CD4-positive, CD25-positive, alpha-beta regulatory T cell (primary cell): Measurements from ENCODE around the gene UPK3B. TPM values are rescaled to one million over a fixed set of nuclear protein-coding genes. Genes with fewer than 3 reads are reported as not detected.
"Not testable (repeated sequence)": the region's sequence is repeated elsewhere in the genome, so short reads cannot be mapped to it uniquely, and the experiment has no call there.

Source experiments
- ATAC-seq, 2 donors: fragments of 150-1000 bp; cut with Tn5 transposase; one replicate each; pipeline ENCODE4 v1.10.0; 2021; ENCODE audit warnings: low read depth in 2 of 2, moderate number of reproducible peaks in 2 of 2, moderate library complexity in 1 of 2
- DNase-seq, 3 donors: peaks; one replicate each; pipeline versions ENCODE4 v3.0.0 to v3.0.0-alpha.2; 2012 to 2022; ENCODE audit warnings: mixed read lengths in 1 of 3
- H3K27ac ChIP-seq: one replicate; pipeline ENCODE4 v1.7.0; 2013; ENCODE audit warnings: mild to moderate bottlenecking, low read length; ENCODE audit not compliant: insufficient read depth, poor library complexity, severe bottlenecking
- H3K27me3 ChIP-seq: one replicate; pipeline ENCODE4 v1.7.0; 2013; ENCODE audit warnings: low read length; ENCODE audit not compliant: control insufficient read depth, insufficient read depth
- H3K36me3 ChIP-seq: one replicate; pipeline ENCODE4 v1.7.0; 2013; ENCODE audit warnings: mild to moderate bottlenecking, low read length, moderate library complexity; ENCODE audit not compliant: control insufficient read depth, insufficient read depth
- H3K4me1 ChIP-seq: 2 replicates; pipeline ENCODE4 v1.7.0; 2013; ENCODE audit warnings: mild to moderate bottlenecking, low read length; ENCODE audit not compliant: insufficient read depth, control insufficient read depth, poor library complexity, severe bottlenecking
- H3K4me3 ChIP-seq: one replicate; pipeline ENCODE4 v1.7.0; 2013; ENCODE audit warnings: low read depth, mild to moderate bottlenecking, low read length, moderate library complexity
- H3K9me3 ChIP-seq, 2 experiments: 1 replicate in 1 of 2; 2 replicates in 1 of 2; pipeline ENCODE4 v1.7.0; 2013; ENCODE audit warnings: low read length in 2 of 2, mild to moderate bottlenecking in 1 of 2, moderate library complexity in 1 of 2; ENCODE audit not compliant: control insufficient read depth in 2 of 2
- H3K27ac Mint-ChIP-seq, 3 donors: one replicate each; pipeline ENCODE4 v1.8.0; 2020 to 2022; ENCODE audit warnings: mild to moderate bottlenecking in 3 of 3, mixed read lengths in 3 of 3, moderate library complexity in 2 of 3
- H3K27me3 Mint-ChIP-seq: one replicate; pipeline ENCODE4 v1.8.0; 2022; ENCODE audit warnings: mild to moderate bottlenecking, mixed read lengths
- H3K36me3 Mint-ChIP-seq: one replicate; pipeline ENCODE4 v1.8.0; 2020; ENCODE audit warnings: mixed read lengths
- H3K4me1 Mint-ChIP-seq, 4 donors: one replicate each; pipeline ENCODE4 v1.8.0; 2020 to 2022; ENCODE audit warnings: mixed read lengths in 4 of 4, mild to moderate bottlenecking in 1 of 4
- H3K4me3 Mint-ChIP-seq, 4 donors: one replicate each; pipeline ENCODE4 v1.8.0; 2020 to 2022; ENCODE audit warnings: mild to moderate bottlenecking in 4 of 4, mixed read lengths in 4 of 4, moderate library complexity in 3 of 4
- H3K9me3 Mint-ChIP-seq, 7 donors: one replicate each; pipeline ENCODE4 v1.8.0; 2020 to 2022; ENCODE audit warnings: mixed read lengths in 7 of 7, mild to moderate bottlenecking in 3 of 7, moderate library complexity in 2 of 7
- polyA plus RNA-seq, 4 donors: library from polyadenylated mRNA; unstranded; fragments of 300-500 nt; fragmentation: Illumina TruSeq; gene quantifications; one replicate each; pipeline ENCODE4 v1.2.3, GENCODE V29; 2021
- total RNA-seq: library from RNA; stranded (reverse); gene quantifications from one replicate; pipeline ENCODE4 v1.2.3, GENCODE V29; 2022

Gene UPK3B
- total and polyA plus RNA-seq, 5 donors from 2014 or later: 0.17 to 8.4 TPM; not detected in 3

DNA sequence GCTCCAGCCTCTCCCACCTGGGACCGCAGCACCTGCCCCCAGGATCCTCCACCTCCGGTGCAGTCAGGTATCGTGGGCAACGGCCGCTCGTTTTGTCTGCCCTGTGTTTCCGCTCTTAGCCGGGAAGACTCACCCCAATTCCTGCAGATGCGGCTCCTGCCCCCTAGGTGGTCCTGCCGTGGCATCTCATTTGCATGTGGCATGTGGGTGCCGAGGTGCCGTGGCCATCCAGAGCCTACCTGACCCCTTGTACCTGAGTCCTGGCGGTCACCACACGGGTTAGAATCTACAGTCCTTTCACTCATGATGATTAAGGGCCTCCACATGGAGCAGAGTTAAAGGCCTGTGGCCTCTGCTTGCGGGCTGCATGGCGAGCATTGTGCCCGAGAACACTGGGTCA lies 27.3 kb upstream of the UPK3B start:
- not testable (repeated sequence) for H3K4me3 ChIP-seq, H3K4me3 Mint-ChIP-seq, H3K36me3 Mint-ChIP-seq, H3K27ac ChIP-seq, H3K9me3 Mint-ChIP-seq, H3K4me1 Mint-ChIP-seq, H3K9me3 ChIP-seq, H3K27ac Mint-ChIP-seq, ATAC-seq, H3K27me3 ChIP-seq, H3K27me3 Mint-ChIP-seq, DNase-seq, H3K4me1 ChIP-seq, H3K36me3 ChIP-seq

DNA sequence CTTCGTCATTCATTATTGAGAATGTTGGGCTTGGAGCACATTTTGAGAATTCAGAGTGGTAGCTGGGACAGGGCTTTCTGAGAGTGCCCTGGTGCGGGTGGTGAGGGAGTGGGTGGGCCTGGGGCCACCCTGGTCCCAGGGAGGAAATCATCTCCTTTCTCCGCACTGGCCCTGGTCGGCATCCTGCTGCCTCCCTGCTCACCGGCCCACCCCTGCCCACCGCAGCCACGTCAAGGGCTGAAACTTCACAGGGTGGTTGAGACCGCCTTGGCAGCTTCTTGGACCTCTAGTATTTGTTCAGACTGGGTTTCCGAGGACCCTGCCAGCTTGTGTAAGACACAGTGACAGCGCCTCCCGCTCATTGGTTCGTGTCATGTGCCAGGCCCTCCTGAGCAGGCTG lies 25.9 kb upstream of the UPK3B start:
- not testable (repeated sequence) for H3K27ac Mint-ChIP-seq, H3K4me3 Mint-ChIP-seq, DNase-seq

DNA sequence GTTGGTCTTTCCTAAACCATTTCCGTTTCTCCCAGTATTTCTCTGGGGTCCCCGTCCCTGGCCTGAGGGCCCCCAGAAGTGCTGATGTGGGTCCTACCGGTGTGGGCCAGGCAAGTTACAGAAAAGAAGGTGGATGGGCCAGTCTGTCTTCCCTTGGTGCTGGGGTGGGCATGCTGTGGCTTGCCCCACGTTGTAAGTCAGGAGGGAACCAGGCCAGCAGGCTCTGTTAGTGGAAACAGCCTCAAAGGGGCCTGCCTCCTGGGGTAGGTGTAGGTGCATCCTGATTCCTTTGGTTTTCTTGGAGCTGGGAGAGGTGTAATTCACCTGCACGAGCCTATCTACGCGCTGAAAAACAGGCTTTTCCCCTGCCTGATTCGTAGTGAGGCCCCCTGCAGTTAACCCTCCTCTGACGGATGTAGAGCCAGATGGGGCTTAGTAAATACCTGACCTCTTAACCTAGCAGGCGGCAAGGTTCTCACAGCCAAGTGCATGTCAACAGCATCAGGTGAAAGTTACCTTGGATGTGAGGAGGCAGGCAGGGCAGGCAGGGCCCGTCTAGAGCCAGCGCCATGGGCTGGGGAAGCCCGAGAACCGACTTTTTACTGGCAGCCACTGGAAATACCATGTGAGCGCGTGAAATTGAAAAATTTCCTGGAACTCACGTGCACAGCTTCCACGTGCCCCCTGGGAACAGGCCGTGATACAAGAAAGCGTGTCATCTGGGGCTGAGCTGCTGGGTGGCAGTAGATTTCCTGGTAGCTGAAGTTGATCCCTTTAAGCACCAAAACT lies 24.3 kb upstream of the UPK3B start:
- not testable (repeated sequence) for H3K4me1 Mint-ChIP-seq, H3K9me3 ChIP-seq, H3K4me3 Mint-ChIP-seq, H3K36me3 Mint-ChIP-seq, DNase-seq, H3K4me1 ChIP-seq, H3K27me3 ChIP-seq, H3K9me3 Mint-ChIP-seq, H3K27me3 Mint-ChIP-seq, H3K4me3 ChIP-seq, H3K36me3 ChIP-seq
- peak in 1 of 2 donors; percentile 17 for ATAC-seq
- peak overlapping the region in 1 of 3 donors; percentile 88 for H3K27ac Mint-ChIP-seq
- peak overlapping the region; percentile 23 for H3K27ac ChIP-seq

More for the DNA sequence above, 25.9 kb upstream of the UPK3B start:
- not testable (repeated sequence) for ATAC-seq, H3K9me3 Mint-ChIP-seq, H3K27me3 Mint-ChIP-seq, H3K9me3 ChIP-seq, H3K36me3 ChIP-seq, H3K4me1 ChIP-seq, H3K4me3 ChIP-seq, H3K27me3 ChIP-seq, H3K36me3 Mint-ChIP-seq, H3K27ac ChIP-seq, H3K4me1 Mint-ChIP-seq

DNA sequence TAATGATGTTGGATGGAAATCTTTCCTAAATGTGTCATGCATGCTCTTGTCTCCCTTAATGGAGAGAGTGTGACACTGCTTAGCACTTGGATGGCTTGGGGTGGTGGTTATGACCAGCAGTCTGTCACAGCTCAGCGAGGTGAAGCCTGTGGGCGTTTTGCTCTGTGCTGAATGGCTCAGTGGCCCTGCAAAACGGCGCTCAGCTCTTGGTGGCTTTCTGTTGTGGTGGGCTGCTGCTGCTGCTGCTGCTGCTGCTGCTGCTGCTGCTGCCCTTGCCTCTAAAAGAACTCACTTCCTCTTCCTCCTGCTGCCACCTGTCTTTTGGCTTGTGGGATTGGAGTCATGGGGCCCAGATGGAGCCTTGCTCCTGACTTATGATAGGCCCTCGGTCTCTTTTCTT lies 23.7 kb upstream of the UPK3B start:
- ATAC-seq: peak; percentile 91 to 95
- Mint-ChIP-seq H3K4me3 (peak overlapping the region in 2 of 4 donors; percentile 75 to 81), H3K27ac (peak overlapping the region; percentile 88 to 95 (median 93))
- DNase-seq: peak in 1 of 3 donors; percentile 32
- not testable (repeated sequence) for H3K4me3 ChIP-seq, H3K27ac ChIP-seq, H3K27me3 ChIP-seq, H3K36me3 ChIP-seq, H3K9me3 Mint-ChIP-seq, H3K9me3 ChIP-seq, H3K4me1 ChIP-seq, H3K4me1 Mint-ChIP-seq, H3K27me3 Mint-ChIP-seq, H3K36me3 Mint-ChIP-seq

DNA sequence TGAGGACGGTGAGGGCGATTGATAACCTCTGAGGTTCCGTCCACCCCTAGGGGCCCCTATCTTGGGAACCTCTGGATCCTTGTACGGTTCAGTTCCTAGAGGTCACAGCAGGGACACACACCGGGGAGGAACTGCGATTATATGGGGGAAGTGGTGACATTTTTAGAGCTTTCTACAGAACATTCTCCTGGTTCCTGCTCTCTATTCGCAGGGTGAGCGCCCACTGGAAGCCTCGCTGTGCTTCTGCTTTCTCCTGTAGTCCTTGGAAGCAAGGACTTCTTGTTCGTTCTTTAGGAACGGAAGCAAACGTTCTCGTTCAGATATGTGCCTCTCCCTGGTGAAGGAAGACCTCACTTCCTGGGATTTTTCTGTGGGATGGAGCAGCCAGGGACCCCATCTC lies 22.4 kb upstream of the UPK3B start:
- not testable (repeated sequence) for H3K4me3 Mint-ChIP-seq, H3K27ac ChIP-seq, DNase-seq, H3K27me3 ChIP-seq, H3K4me1 Mint-ChIP-seq, ATAC-seq, H3K36me3 ChIP-seq, H3K9me3 ChIP-seq, H3K27me3 Mint-ChIP-seq, H3K27ac Mint-ChIP-seq, H3K36me3 Mint-ChIP-seq, H3K4me3 ChIP-seq, H3K9me3 Mint-ChIP-seq, H3K4me1 ChIP-seq

DNA sequence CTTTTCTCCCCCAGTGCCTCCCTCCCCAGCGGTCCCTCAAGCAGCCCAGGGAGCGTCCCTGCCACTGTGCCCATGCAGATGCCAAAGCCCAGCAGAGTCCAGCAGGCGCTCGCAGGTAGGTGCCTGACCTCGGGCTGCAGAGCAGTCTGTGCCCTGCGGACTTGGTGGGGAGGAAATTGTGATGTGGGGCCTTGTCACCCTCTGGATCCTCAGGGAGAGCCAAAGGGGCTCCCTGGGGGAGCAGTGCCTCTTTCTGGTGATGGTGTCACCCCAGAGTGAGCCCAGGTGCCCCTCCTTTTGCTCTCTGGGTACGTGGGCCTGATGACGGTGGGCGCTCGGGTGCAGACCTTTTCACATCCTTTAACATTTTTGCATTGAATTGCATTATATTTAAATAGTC lies 18.2 kb upstream of the UPK3B start:
- H3K36me3 Mint-ChIP-seq, H3K27ac Mint-ChIP-seq, H3K27me3 ChIP-seq, ATAC-seq, H3K36me3 ChIP-seq, H3K27ac ChIP-seq, H3K27me3 Mint-ChIP-seq, H3K9me3 ChIP-seq, H3K9me3 Mint-ChIP-seq, H3K4me1 Mint-ChIP-seq, H3K4me1 ChIP-seq, DNase-seq, H3K4me3 Mint-ChIP-seq, H3K4me3 ChIP-seq: not testable (repeated sequence)

DNA sequence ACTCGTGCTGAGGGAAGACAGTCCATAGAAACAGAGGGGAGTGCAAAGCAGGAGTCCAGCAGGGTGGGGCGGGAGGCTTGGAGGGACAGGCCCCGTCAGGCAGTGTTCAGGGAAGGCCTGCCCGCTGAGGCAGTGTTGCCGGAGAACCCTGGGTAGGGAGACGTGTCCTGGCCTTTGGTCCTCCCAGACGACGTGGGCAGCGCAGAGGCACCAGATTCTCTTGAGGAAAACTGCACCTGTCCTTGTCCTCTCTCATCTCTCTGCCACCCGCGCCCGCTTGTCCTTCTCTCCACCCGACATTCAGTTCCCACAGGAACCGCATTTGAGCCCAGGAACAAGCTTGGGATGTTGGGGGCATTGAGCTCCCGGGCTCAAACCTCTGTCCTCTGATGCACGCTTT lies 14.6 kb upstream of the UPK3B start:
- not testable (repeated sequence) for H3K27ac Mint-ChIP-seq

DNA sequence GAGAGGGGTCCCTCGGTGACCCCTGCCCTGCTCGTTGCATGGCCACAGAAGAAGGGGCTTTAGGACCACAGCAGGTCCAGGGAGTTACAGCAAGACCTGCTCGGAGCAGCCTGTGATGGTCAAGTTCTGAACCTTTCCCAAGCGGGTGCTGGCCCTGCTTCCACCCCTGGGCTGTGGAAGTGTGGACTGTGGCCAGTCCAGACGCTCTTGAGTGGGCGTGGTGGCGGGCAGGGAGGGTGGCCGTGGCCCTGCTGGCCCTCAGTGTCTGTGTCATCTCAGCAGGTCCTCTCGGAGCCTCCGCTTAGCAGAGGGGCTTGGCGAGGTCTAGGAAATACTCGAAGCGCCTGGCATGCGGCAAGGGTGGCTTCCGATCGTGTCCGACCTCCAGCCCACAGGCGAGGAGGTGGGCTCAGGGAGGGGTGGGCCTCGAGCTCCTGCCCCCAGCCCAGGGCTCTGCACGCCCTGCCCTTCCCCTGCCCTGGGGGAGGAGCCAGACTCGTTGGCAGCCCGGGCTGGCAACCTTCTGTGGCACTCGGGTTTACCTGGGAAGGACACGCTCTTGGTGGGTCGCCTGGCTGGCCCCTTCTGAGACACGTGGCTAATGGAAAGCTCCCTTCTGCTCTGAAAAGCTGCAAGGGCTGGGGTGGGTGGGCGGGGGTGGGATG lies 12.3 kb upstream of the UPK3B start:
- not testable (repeated sequence) for H3K4me1 ChIP-seq, H3K4me3 Mint-ChIP-seq, H3K4me3 ChIP-seq, H3K9me3 ChIP-seq, H3K27ac Mint-ChIP-seq, ATAC-seq, H3K9me3 Mint-ChIP-seq, H3K4me1 Mint-ChIP-seq, H3K36me3 Mint-ChIP-seq, H3K27me3 Mint-ChIP-seq, H3K27me3 ChIP-seq, H3K36me3 ChIP-seq, H3K27ac ChIP-seq, DNase-seq

More for the DNA sequence above, 14.6 kb upstream of the UPK3B start:
- H3K27me3 Mint-ChIP-seq, H3K9me3 ChIP-seq, H3K27ac ChIP-seq, DNase-seq, H3K27me3 ChIP-seq, H3K4me1 ChIP-seq, H3K36me3 Mint-ChIP-seq, ATAC-seq, H3K4me3 Mint-ChIP-seq, H3K4me1 Mint-ChIP-seq, H3K9me3 Mint-ChIP-seq, H3K36me3 ChIP-seq, H3K4me3 ChIP-seq: not testable (repeated sequence)
